Islet precursor cell (in vitro differentiated cells): ENCODE data around the gene ITGAE.
A peak's percentile ranks its signal among the peaks of the same experiment; 100 is the strongest.
"Not testable (repeated sequence)": the region's sequence is repeated elsewhere in the genome, so short reads cannot be mapped to it uniquely, and the experiment has no call there.

Experiments
- DNase-seq: peaks from one replicate; pipeline ENCODE4 v3.0.0-alpha.2; 2018

The ITGAE gene

DNA sequence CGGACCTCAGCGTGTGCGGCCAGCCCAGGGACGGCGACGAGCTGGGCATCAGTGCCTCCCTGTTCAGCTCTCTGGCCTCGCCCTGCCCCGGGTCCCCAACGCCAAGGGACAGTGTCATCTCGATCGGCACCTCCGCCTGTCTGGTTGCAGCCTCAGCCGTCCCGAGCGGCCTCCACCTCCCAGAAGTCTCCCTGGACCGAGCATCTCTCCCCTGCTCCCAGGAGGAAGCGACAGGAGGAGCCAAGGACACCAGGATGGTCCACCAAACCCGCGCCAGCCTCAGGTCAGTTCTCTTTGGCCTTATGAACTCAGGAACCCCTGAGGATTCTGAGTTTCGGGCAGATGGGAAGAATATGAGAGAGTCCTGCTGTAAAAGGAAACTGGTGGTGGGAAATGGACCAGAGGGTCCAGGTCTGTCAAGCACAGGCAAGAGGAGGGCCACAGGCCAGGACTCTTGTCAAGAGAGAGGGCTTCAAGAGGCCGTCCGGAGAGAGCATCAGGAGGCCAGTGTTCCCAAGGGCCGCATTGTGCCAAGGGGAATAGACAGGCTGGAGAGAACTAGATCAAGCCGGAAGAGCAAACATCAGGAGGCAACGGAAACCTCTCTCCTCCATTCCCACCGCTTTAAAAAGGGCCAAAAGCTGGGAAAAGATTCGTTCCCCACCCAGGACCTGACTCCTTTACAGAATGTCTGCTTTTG is 76.5 kb downstream of the ITGAE start:
- peak; percentile 72 for DNase-seq

DNA sequence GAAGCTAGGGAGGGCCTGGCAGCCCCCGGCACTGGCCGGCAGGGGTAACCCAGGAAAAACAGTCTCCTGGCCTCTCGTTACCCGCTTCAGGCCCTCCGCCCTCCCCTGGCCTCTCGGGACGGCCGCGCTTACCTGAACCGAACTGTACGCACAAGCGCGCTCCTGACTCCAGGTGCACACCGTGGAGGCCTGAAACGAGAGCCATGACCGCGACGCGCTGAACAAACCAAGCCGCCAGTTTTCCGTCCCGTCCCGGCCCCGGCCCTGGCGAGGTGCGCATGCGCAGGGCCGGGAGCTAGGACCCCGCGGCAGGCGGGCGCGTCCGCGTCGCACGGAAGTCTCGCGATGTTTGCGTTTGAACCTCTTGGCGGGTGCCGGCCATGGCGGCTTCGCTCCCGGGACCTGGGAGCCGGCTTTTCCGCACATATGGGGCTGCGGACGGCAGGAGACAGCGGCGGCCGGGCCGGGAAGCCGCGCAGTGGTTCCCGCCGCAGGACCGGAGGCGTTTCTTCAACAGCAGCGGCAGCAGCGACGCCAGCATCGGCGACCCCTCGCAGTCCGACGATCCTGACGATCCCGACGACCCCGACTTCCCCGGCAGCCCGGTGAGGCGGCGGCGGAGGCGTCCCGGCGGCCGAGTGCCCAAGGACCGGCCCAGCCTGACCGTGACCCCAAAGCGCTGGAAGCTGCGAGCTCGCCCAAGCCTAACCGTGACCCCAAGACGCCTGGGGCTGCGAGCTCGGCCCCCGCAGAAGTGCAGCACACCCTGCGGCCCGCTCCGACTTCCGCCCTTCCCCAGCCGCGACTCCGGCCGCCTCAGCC is 77.2 kb downstream of the ITGAE start, which contains the start of gene HASPIN:
Gene HASPIN (plus strand): TSS at position 348 of the 822 bp plus-strand sequence. CDS start 33 bp downstream, at position 381.
- peak; percentile 95 for DNase-seq

DNA sequence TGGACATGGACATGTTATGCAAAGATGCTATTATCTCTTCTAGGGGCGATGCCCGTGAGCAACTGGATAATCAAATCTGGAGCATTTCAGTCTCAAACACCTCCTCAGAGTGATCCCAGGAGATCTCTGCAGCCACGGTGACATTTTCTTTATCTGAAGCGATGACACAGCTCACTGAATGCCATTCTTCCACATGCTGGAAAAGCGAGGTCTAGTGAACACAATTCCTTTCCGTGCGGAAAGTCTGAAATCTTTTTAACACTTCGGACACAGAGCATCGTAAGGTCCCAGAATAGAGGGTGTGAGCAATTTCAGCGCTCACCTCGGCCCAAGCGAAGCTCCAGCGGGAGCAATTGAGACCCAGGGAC is 77.8 kb downstream of the ITGAE start:
- no peak for DNase-seq

DNA sequence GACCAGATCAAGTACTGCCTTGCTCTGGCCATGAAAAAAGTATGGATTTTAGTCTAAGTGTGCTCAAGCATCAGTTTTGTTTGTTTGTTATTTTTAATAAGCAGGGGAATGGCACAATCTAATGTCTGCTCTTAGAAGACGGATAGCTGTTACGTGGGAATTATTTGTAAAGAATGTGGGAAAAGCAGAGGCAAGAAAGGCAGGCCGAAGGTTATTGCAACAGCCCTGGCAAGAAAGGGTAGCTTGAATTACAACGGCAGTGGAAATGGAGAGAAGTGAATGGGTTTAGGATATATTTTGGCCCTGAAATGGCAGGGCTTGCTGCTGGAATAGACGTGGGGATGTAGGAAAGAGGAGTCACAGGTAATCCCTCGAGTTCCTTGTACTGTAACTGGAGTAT is 78.3 kb downstream of the ITGAE start:
- DNase-seq = no peak

DNA sequence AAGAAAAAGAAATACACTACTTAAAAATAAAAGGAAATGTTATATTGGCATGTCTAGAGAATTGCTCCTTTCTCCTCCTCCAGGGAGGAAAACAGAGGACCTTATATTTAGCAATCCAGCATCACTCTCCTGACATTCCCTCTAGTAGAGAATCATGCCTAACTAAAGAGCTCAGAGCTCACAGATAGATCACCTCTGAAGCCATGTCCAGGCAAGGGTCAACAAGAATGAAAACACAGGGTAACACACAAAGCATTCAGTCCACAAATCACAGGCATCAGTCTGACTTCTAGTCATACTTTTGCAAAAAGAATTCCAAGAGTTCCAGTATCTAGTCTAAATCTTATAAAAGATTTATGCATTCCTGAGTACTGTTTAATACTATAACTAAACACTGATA is 81.7 kb downstream of the ITGAE start:
- no peak for DNase-seq

DNA sequence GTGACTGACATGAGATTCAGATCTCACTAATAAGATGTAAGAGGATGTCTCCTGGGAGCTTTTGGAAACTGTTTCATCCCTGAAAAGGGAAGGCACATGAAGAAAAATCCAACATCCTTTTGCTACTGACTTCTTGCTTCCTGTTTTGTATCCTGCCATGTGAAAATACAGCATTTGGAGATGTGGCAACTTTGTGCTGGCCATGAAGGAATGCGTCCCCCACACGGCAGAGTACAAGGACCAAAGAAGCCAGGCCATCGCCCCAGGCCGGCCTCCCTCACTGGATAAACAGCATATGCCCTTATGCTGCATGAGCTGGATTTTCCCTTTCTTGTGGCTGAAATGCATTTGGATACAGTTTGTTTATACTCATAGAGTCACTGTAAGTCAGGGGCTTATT is 82.8 kb downstream of the ITGAE start:
- no peak for DNase-seq

DNA sequence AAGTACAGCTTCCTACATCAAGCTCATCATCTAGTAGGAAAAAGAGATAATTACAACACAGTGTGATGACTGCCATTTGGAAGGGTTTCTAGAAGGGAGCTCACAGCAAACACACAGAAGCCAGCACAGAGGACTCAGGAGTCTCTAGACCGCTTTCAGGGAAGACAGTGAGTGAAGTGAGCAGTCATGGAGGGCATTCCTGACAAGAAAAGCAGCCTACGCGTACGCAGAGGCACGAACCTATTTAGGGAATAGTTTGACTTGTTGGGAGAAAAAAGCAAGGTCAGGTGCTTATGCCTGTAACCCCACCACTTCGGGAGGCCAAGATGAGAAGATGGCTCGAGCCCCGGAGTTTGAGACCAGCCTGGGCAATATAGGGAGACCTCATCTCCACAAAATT is 85.7 kb downstream of the ITGAE start:
- DNase-seq = no peak

DNA sequence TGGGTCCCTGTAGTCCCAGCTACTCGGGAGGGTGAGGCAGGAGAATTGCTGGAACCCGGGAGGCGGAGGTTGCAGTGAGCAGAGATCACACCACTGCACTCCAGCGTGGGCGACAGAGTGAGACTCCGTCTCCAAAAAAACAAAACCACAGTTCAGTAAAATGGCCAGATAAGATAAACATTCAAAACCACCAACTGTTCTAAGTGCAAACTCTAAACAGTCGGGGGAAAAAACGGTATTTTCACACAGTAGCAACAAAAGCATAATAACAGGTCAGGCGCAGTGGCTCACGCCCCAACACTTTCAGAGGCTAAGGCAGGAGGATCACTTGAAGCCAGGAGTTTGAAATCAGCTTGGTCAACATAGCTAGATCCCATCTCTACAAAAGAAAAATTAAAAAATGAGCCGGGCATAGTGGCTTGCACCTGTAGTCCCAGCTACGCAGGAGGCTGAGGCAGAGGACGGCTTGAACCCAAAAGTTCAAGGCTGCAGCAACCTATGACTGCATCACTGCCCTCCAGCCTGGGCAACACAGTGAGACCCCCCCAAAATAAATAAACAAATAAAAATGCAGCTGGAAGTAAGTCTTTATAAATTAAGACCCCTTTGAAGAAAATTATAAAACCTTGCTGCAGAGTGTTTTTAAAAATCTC is 88.1 kb downstream of the ITGAE start:
- no peak for DNase-seq

DNA sequence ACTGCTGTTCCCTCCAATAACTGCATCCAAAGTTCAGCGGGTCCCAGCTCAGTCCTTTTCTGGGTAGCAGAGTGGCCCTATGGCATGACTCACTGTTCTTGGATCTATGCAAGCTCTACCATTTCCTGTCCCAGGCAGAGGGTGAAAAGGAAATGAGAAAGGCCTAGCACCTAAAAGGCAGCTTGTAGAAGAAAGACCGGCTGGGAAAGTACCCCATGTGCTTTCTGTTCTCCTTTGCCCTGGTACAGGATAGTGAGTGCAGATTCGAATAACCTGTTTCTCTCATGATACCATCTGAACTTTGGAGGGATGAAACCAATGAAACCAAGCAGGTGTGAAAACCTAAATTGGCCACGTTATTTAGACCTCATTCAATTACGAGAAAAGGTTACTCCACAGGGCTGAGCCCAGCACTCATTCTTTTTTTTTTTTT is 90.0 kb downstream of the ITGAE start:
- DNase-seq = no peak

DNA sequence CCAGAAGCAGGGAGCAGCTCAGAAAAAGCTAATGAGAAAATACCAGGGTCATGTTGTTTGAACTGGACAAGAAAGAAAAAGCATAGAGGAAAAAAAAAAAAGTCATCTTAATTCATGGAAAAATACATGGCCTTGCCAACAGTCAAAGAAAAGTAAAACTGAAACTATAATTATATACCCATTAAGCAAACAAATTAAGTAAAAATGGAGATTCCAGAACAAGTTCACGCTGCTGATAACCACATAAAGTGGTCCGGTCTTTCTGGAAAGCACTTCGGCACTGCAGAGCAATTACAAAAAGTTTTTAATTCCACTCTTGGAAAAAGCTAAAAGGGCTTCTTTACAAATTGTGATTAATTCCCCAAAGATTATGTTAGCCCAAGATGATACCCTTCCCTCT is 92.6 kb downstream of the ITGAE start:
- DNase-seq = no peak

DNA sequence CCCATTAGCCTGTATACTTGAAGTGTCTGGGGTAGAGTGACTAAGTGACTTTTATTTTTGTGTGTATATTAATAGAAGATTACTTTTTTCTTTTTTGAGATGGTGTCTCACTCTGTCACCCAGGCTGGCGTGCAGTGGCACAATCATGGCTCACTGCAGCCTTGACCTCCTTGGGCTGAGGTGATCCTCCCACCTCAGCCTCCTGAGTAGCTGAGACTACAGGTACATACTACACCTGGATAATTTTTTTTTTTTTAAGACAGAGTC is 95.3 kb downstream of the ITGAE start:
- not testable (repeated sequence) for DNase-seq

DNA sequence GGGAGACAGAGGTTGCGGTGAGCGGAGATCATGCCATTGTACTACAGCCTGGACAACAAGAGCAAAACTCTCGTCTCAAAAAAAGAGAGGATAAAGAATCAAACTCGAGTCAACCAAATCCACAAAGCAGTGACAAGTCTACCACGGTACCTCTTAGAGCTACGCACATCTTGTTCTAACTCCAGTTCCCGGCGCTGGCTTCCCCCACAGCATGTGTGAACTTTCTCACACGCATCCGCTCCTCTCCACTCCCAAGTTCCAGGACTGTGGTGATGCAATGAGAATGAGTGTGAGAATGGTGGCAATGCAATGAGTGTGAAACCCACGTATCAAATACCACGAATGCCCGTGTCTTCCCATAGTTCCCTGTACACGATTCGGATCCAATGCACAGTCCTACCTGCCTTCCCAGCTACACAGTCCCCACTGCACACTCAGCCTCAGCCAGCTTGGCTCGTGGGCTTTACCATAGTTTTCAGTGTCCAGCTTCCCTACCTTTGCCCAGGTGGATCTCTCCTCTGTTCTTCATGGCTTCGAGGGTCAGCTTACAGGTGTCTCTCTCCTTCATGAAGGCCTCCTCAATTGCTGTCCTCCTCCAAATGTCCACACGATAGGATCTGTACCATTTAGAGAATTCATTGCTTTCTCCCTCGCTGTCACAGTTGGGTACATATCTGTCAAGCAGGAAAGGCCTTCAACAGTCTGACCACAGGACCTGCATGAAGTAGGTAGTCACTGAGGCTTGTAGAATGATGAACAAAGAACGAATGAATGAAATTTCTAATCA is 95.9 kb downstream of the ITGAE start:
- DNase-seq = no peak

DNA sequence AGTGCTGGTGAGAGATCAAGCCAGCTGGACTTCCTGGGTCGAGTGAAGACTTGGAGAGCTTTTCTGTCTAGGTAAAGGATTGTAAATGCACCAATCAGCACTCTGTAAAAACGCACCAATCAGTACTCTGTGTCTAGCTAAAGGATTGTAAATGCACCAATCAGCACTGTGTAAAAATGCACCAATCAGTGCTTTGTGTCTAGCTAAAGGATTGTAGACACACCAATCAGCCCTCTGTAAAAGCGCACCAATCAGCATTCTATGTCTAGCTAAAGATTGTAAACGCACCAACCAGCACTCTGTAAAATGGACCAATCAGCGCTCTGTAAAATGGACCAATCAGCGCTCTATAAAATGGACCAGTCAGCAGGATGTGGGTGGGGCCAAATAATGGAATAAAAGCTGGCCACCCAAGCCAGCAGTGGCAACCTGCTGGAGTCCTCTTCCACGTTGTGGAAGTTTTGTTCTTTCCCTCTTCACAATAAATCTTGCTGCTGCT is 98.9 kb downstream of the ITGAE start:
- not testable (repeated sequence) for DNase-seq

DNA sequence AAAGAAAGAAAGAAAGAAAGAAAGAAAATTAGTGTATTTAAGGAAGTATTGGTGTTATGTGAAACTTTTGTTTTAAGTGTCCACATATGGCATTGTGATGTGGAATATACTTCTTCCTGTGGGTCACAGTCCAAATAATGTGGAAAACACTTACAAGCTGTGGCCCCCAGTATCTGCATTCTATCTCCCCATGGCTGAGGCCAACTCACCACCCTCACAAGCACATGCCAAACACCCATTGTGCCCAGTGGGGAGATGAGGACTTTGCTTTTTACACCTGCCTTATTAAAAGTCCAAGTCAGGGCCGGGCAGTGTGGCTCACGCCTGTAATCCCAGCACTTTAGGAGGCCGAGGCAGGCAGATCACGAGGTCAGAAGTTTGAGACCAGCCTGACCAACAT is 101.0 kb downstream of the ITGAE start:
- DNase-seq = no peak

DNA sequence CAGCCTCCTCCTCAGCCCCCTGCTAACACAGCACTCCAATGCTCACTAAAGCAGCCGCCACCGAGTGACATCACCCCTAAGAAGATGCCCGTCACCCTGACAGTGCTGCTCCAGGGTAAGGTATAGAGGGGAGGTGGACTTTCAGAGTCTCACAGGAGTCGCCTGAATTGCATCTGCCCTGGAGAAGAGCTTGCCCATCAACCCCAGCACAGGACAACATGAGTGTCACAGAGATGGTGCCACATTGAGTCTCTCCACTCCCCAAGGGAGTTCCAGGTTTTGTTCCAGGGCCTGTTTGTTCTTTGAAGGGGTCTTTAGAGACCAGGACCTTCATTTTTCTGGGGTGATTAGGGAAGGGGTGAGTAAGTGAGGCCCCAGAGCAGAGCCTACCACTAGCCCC is 102.8 kb downstream of the ITGAE start:
- no peak for DNase-seq

DNA sequence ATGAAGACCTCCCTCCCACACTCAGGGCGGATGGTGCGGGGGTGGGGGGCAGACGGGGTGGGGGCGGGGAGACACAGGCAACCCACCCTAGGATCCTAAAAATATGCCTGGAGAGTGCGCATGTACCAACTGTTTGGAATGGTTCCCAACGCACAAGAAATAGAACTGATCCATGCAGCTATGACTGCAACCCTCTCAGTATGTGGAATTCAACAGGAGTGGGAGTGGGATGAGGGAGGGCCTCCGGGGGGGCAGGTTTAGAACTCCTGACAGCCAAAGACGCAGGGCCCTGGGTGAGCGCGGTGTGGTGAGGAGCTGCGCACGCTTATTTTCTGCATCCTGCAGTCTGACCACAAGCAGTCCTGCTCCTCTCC is 103.9 kb downstream of the ITGAE start:
- DNase-seq = no peak

DNA sequence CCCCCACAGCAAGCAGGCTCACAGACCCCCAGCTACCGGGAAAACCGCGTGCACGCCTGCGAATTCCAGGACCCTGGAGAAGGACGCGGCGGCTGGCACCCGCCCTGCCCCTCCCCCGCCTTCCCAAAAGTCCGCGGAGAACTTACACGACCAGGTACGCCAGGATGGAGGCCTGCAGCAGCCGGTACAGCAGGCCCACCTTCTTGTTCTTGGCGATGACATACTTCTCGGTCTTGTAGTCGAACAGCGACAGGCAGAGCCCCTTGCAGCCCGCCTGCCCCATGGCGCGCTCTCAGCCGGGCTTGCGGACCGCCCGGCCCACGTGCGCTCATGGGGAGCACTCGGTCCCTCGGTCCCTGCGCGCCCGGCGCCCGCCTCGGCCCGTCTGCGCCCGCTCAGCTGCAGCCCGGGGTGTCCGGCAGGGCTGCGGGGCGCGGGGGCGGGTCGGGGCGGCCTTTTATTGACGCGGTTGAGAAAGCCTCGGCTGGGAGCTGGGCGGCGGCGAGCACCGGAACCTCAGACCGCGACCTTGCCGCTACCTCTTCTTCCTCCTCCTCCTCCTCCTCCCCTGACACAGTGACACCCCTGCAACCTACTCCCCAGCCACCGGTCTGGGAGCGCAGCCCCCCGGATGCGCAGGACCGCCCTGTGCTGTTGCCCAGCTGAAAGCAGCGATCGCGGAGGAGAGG is 105.1 kb downstream of the ITGAE start, which contains the start of gene P2RX5:
Gene P2RX5 (minus strand): TSS at position 433 of the 689 bp plus-strand sequence. CDS start 150 bp downstream, at position 283.
- DNase-seq = peak; percentile 87

DNA sequence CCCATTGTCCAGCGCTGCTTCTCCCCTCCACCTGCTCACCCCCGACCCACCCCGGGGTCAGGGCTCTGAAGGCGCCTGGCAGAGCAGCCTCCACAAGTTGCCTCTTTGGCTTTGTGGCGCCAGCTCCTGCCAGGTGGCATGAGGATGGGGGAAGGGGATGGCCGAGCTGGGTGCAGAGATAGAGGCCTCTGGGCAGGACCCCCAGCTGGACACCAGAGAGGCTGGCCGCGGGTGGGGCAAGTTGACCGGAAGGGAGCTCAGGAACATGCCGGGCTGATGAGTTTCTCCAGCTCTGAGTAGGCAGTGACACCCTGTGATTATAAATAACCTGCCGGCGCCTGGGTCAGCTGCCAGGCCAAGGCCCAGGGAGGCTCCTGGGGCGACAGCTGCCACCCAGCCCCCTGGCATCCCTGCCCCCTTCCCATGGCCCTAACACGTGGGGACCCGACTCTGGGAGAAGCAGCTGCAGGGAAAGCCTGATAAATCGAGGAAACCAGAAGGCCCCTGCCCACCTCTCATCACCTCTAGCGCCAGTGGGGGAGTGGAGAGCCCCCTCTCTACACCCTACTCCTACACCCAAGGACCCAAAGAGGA is 105.8 kb downstream of the ITGAE start:
- DNase-seq = peak; percentile 62

DNA sequence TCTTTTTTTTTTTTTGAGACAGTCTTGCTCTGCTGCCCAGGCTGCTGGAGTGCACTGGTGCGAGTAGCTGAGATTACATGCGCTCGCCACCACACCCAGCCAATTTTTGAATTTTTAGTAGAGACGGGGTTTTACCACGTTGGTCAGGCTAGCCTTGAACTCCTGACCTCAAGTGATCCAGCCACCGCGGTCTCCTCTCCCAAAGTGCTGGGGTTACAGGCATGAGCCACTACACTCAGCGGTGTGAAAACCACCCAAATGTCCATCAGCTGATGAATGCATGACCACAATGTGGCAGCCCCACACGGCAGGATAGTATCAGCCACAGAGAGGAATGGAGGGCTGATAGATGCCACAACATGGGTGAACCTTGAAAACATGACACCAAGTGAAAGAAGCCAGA is 107.2 kb downstream of the ITGAE start:
- no peak for DNase-seq

DNA sequence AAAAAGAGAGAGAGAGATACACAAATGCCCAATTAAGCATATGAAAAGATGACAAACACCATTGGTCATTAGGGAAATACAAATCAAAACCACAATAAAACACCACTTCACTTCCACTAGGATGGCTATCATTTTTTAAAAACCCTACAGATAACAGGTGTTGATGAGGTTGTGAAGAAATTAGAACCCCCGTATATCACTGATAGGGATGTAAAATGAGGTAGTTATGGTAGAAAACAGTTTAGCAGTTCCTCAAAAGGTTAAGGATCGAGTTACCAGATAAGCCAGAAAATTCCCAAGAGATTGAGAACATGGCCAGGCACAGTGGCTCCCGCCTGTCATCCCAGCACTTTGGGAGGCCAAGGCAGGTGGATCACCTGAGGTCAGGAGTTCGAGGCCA is 107.8 kb downstream of the ITGAE start:
- no peak for DNase-seq

DNA sequence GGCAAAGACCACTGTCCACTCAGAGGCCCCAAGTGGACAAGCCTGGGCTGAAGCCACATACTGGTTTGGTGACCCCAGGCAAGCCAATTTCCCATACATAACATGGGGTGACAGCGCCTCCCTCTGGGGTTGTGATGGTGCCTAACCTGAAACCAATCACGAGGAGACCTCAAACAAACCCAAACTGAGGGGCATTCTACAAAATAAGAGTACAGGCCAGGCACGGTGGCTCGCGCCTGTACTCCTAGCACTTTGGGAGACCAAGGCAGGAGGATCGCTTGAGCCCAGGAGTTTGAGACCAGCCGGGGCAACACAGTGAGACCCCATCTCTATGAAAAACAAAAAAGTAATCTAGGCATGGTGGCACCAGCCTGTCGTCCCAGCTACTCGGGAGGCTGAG is 108.6 kb downstream of the ITGAE start:
- DNase-seq = no peak

DNA sequence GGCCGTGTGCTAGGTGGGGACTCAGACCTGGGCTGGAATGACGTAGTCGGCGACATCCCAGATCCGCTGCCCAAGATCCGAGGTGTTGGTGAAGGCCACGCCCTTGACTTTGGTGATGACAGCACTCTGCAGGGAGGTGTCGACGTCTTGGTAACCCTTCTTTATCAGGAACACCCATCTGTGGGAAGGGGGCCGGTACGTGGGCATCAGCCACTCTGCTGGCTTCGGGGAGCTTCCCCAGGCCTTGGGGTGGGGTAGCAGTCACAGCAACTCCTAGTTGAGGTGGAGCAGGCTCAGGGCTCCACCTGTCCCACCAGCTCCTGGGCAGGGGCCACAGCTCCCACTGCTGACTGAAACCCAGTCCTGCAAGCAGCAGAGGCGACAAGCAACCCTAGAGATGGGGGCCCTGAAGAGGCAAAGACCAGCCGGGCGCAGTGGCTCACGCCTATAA is 109.3 kb downstream of the ITGAE start:
- peak; percentile 65 for DNase-seq
